K562 (cell line): Measurements from ENCODE around the gene PHF14. TPM values are rescaled to one million over a fixed set of nuclear protein-coding genes. Genes with fewer than 3 reads are reported as not detected.

Experiments
- ARHGAP35 ChIP-seq: fragments of 450-650 bp; IDR thresholded peaks from 2 replicates; pipeline ENCODE4 v1.6.1; 2018; ENCODE audit not compliant: partially characterized antibody
- BRD4 ChIP-seq: fragments of 200-600 bp; sonication (generic); IDR thresholded peaks from 2 replicates; pipeline ENCODE4 v1.6.1; 2017; ENCODE audit warnings: inconsistent platforms
- CBFA2T2 ChIP-seq: fragments of 450-650 bp; conservative IDR thresholded peaks from 2 replicates; pipeline ENCODE4 v1.6.1; 2017; ENCODE audit warnings: mild to moderate bottlenecking
- CHCHD3 ChIP-seq: fragments of 250-450 bp; sonication (Bioruptor Pico); IDR thresholded peaks from 2 replicates; pipeline ENCODE4 v2.1.2; 2022; ENCODE audit warnings: mild to moderate bottlenecking
- ETV1 ChIP-seq: fragments of 450-650 bp; conservative IDR thresholded peaks from 2 replicates; pipeline ENCODE4 v1.6.1; 2016; ENCODE audit warnings: missing genetic modification characterization, control low read depth, low read depth, missing compliant biosample characterization
- FOXA3 ChIP-seq, 2 experiments: fragments of 450-650 bp in 1 of 2; sonication (generic) in 1 of 2; formaldehyde crosslinking; IDR thresholded peaks in 1 of 2; conservative IDR thresholded peaks in 1 of 2; 2 replicates each; pipeline versions ENCODE4 v1.4.0 to v1.8.0; 2020 to 2022; ENCODE audit warnings: mild to moderate bottlenecking in 2 of 2, missing genetic modification reagents in 1 of 2
- HCFC1 ChIP-seq: IDR thresholded peaks from 2 replicates; pipeline ENCODE4 v1.6.1; 2012; ENCODE audit warnings: low read depth, low read length, improper control_type of control experiment
- KDM5B ChIP-seq: fragments of 200-600 bp; sonication (generic); IDR thresholded peaks from 2 replicates; pipeline ENCODE4 v1.6.1; 2012; ENCODE audit warnings: low read depth, mild to moderate bottlenecking, moderate library complexity, low read length, control low read depth, inconsistent platforms; ENCODE audit not compliant: insufficient replicate concordance
- MED1 ChIP-seq: sonication (generic); formaldehyde crosslinking; IDR thresholded peaks from 2 replicates; pipeline ENCODE4 v1.8.1; 2023; ENCODE audit warnings: missing genetic modification reagents, borderline replicate concordance
- NCOA4 ChIP-seq: fragments of 450-650 bp; IDR thresholded peaks from 2 replicates; pipeline ENCODE4 v1.6.1; 2018; ENCODE audit warnings: mild to moderate bottlenecking; ENCODE audit not compliant: partially characterized antibody
- POLR2H ChIP-seq: IDR thresholded peaks from 2 replicates; pipeline ENCODE4 v1.6.1; 2016; ENCODE audit warnings: missing genetic modification characterization, low read depth, mild to moderate bottlenecking, control low read depth, missing compliant biosample characterization, moderate library complexity
- RBM17 ChIP-seq: fragments of 200-400 bp; formaldehyde crosslinking; IDR thresholded peaks from 2 replicates; pipeline ENCODE4 v1.6.1; 2017; ENCODE audit warnings: low read depth, mild to moderate bottlenecking, low read length, borderline replicate concordance
- TCF3 ChIP-seq: sonication (generic); formaldehyde crosslinking; IDR thresholded peaks from 2 replicates; pipeline ENCODE4 v1.4.0; 2020; ENCODE audit warnings: mild to moderate bottlenecking, missing genetic modification reagents
- XRCC4 ChIP-seq: IDR thresholded peaks from one replicate; pipeline ENCODE4 v1.6.1; 2011; ENCODE audit not compliant: insufficient read depth, insufficient read length; ENCODE audit errors: extremely low read depth
- ZFP36 ChIP-seq: fragments of 150-350 bp; IDR thresholded peaks from 2 replicates; pipeline ENCODE4 v1.6.1; 2018; ENCODE audit warnings: low read length, low read depth; ENCODE audit not compliant: partially characterized antibody
- ZNF239 ChIP-seq: fragments of 250-450 bp; sonication (Bioruptor Pico); IDR thresholded peaks from 2 replicates; pipeline ENCODE4 v1.4.0; 2020; ENCODE audit warnings: mild to moderate bottlenecking
- ZNF561 ChIP-seq: fragments of 450-650 bp; formaldehyde crosslinking; conservative IDR thresholded peaks from 2 replicates; pipeline ENCODE4 v1.4.0; 2020; ENCODE audit warnings: mild to moderate bottlenecking, moderate library complexity
- ZNF778 ChIP-seq: fragments of 450-650 bp; formaldehyde crosslinking; IDR thresholded peaks from 2 replicates; pipeline ENCODE4 v1.4.0; 2020; ENCODE audit warnings: mild to moderate bottlenecking, moderate library complexity
- polyA plus RNA-seq, 8 experiments: library from polyadenylated mRNA; depleted of rRNA in 4 of 8; stranded (reverse) in 5 of 8; unstranded in 3 of 8; fragments of >200 nt; fragmentation: Nextera tagmentation in 2 of 8; fragmentation: Illumina TruSeq in 1 of 8; extraction: Ambion mirVana in 2 of 8; extraction: Trizol in 1 of 8; gene quantifications; 2 replicates each; pipeline versions ENCODE4 v1.2.1 to v1.2.3, GENCODE V29; 2011 to 2014; ENCODE audit warnings: inconsistent platforms in 1 of 8, missing spikeins in 1 of 8
- total RNA-seq, 7 experiments: library from RNA; depleted of rRNA in 6 of 7; stranded (reverse); fragments of >200 nt in 6 of 7; fragmentation: Illumina TruSeq in 2 of 7; extraction: Trizol in 2 of 7; gene quantifications; 2 replicates each; pipeline versions ENCODE4 v1.2.1 to v1.2.3, GENCODE V29; 2011 to 2021; ENCODE audit warnings: low replicate concordance in 1 of 7
- TF ChIP-seq, protein P1 (sequence below), 2 experiments: IDR thresholded peaks in 1 of 2; conservative IDR thresholded peaks in 1 of 2; 2 replicates each; pipeline ENCODE4 v1.6.1; 2016; ENCODE audit warnings: low read depth in 2 of 2, mild to moderate bottlenecking in 1 of 2, missing compliant biosample characterization in 1 of 2, missing genetic modification characterization in 1 of 2, moderate library complexity in 1 of 2
- TF ChIP-seq, protein P2 (sequence below): fragments of 250-450 bp; sonication (Bioruptor Pico); IDR thresholded peaks from 2 replicates; pipeline ENCODE4 v1.5.0; 2021
- TF ChIP-seq, protein P3 (sequence below): fragments of 450-650 bp; IDR thresholded peaks from 2 replicates; pipeline ENCODE4 v1.6.1; 2016; ENCODE audit warnings: antibody characterized with exemption

Gene PHF14
- total and polyA plus RNA-seq, 9 of the 15 experiments (the other 6 are each of a cell fraction or from before 2014, with no cell fraction given), result 27.5 to 67.6 (median 41.4) TPM

DNA sequence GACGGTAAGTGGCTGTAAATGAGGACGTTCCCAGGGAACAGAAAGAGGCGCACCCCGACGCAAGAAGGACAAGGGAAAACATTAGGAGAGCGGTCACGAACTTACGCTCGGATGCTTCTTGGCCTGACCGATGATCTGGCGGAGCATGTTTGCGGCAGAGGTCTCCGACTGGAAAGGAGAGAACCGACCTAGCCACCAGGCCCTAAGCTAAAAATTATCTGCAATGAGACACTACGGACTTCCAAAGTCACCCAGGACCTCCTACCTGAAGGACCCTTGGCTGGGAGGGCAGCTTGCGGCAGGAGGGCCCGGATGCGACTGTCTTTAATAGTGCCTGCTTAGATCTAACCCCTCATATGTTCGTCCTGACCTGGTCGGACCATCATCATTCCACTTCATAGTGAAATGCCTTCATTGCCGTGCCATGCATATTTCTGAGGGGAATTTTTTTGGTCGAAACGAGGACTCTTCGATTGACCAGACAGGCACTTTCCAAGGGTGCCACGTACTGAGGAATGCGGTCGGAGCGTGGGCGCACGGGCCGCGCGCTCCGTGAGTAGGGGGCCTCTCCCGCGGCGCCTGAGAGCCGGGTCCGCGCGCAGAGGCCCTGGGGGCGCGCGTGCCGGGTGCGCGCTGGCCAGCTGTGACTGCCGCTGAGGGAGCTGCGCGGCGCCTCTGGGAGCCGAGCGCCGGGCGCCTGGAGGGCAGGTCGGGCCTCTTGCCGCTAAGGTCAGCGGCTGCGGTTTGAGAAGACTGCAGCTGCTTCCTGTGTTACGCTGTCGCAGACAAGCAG lies 33.6 kb upstream of the PHF14 start (continued):
- TF ChIP-seq ZNF561 (CRISPR knock-in tag) (no peak), HCFC1 (no peak; the same call in 1 of the 2 replicates), KDM5B (peak; percentile 98), ARHGAP35 (no peak), CBFA2T2 (peak; percentile 70), NCOA4 (no peak), FOXA3 (CRISPR knock-in tag; conservative IDR thresholded peaks at IDR 0.05 in 1 of 2, IDR thresholded peaks at IDR 0.05 in 1 of 2) (no peak), MED1 (CRISPR knock-in tag) (no peak), ZNF239 (CRISPR knock-in tag) (0 out of 2 replicates have a peak, but pooled peaks have one; percentile 26), BRD4 (no peak; the same call in 1 of the 2 replicates), ZNF778 (CRISPR knock-in tag) (no peak), ETV1 (tag) (peak; percentile 0; the same call in 1 of the 2 replicates), XRCC4 (no peak), CHCHD3 (CRISPR knock-in tag) (peak; percentile 73; the same call in 1 of the 2 replicates), TCF3 (CRISPR knock-in tag) (peak; percentile 74), RBM17 (no peak), POLR2H (tag) (peak; percentile 97), ZFP36 (peak; percentile 34)
- TF ChIP-seq, protein P1, sequence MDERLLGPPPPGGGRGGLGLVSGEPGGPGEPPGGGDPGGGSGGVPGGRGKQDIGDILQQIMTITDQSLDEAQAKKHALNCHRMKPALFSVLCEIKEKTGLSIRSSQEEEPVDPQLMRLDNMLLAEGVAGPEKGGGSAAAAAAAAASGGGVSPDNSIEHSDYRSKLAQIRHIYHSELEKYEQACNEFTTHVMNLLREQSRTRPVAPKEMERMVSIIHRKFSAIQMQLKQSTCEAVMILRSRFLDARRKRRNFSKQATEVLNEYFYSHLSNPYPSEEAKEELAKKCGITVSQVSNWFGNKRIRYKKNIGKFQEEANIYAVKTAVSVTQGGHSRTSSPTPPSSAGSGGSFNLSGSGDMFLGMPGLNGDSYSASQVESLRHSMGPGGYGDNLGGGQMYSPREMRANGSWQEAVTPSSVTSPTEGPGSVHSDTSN (CRISPR knock-in tag; IDR thresholded peaks at IDR 0.05; ENCODE audit: low read depth), result no peak
- TF ChIP-seq, protein P1 (tag; conservative IDR thresholded peaks at IDR 0.05; ENCODE audit: low read depth), result no peak
- TF ChIP-seq, protein P2, sequence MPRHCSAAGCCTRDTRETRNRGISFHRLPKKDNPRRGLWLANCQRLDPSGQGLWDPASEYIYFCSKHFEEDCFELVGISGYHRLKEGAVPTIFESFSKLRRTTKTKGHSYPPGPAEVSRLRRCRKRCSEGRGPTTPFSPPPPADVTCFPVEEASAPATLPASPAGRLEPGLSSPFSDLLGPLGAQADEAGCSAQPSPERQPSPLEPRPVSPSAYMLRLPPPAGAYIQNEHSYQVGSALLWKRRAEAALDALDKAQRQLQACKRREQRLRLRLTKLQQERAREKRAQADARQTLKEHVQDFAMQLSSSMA (CRISPR knock-in tag), result no peak
- TF ChIP-seq, protein P3, sequence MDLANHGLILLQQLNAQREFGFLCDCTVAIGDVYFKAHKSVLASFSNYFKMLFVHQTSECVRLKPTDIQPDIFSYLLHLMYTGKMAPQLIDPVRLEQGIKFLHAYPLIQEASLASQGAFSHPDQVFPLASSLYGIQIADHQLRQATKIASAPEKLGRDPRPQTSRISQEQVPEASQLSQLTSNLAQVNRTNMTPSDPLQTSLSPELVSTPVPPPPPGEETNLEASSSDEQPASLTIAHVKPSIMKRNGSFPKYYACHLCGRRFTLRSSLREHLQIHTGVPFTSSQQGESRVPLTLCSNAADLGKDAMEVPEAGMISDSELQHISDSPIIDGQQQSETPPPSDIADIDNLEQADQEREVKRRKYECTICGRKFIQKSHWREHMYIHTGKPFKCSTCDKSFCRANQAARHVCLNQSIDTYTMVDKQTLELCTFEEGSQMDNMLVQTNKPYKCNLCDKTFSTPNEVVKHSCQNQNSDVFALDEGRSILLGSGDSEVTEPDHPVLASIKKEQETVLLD, result no peak
